ENCODE data around the gene MAU2.

Gene MAU2
- 25.0 to 68.9 (median 46.9) reads per million in 17 experiments for total RNA-seq

DNA sequence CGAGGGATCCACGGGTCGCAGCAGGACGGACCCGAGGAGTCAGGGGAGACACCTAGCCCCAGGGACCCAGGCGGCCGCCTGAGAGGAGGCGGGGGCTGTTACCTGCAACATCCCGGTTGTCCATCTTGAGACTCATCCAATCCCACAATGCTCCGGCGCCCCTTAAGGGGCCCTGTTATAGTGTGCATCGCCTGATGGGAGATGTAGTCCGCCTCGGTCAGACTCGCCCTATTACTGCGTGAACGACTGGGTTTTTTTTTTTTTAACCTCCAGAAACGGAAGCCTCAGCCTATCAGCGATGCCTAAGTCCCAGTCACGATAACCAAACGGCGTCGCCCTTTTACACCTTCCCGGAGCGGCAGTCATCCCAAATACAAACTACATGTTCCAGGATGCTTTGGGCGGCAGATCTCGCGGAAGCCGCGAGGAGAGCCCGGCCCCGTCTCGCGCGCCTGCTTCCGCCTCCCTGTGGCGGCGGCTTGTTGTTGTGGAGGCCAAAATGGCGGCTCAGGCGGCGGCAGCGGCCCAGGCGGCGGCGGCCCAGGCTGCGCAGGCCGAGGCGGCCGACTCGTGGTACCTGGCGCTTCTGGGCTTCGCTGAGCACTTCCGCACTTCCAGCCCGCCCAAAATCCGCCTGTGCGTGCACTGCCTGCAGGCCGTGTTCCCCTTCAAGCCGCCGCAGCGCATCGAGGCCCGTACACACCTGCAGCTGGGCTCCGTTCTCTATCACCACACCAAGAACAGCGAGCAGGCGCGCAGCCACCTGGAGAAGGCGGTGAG lies at the start of gene MAU2, which contains the start of gene SUGP1:
Gene MAU2 (plus strand): TSS at position 469 of the 780 bp plus-strand sequence. CDS start 31 bp downstream, at position 500.
Gene SUGP1 (minus strand): TSS at position 149 of the 780 bp plus-strand sequence. CDS start 13 bp downstream, at position 136.
- peak; percentile 91 to 96 (median 94) for DNase-seq

- DNase-seq: no peak
Observed at GRCh38 chr19:19271828-19272599, 48.6 kb upstream of the MAU2 start.

GRCh38 chr19:19274146-19274545 lies 46.5 kb upstream of the MAU2 start:
- no peak for DNase-seq

DNA sequence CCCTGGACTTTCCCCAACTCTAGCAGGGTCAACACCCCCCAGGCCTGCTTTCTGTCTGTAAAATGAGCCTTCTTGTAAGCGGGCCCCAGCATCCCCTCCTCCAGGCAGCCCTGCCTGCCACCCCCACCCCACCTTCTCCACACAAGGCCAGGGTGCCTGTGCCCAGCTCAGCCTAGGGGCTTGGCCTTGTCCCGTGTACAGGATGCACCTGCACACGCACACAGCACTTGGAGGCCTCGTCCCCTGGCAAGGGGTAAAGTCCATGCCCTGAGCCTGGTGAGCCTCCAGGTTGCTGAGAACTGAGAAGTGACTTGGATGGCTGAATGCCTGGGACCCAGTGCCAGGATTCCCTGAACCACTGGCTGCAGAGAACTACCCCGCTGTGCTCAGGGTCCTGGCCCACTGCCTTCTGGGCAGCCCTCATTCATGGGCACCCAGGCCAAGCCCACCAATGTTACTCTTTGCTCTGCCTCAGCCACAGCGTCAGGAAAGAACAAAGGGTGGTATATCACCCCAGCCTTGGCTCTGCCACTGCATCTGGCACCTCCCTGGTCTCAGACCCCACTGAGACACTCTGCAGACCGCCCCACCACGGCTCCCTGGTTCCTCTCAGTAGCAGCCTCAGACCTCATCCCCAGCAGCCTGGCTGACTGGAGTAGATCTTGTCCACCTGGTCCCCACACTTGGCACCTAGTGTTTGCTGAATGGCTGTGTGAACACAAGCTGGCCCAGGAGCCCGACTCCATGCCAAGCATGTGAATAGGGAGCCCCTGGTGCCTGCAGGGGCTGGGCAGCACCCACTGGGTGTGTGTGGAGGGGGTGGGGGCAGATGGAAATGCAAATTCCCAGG lies 45.7 kb upstream of the MAU2 start:
- DNase-seq: no peak

DNA sequence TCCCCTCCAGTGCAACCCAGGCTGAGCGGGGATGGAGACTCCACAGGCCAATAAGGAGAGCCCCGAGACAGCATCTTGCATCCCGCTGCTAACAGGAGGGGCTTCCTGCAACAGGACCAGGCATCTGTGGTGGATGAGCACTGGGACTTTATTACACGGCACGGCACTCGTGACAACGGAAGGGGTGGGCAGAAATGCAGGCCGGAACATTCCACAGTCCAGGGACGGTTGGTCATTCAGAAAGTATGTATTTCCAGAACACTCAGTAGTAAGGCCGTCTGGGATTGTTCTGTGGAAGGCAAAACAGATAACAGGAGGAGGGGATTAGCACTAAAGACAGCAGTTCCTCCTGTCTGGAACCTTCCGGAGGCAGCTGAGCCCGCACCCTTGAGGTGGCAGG lies 44.2 kb upstream of the MAU2 start:
- DNase-seq: no peak

- DNase-seq: no peak
Observed at GRCh38 chr19:19276851-19277250, 43.8 kb upstream of the MAU2 start.

- no peak for DNase-seq
Observed at GRCh38 chr19:19278315-19278714, 42.3 kb upstream of the MAU2 start.

DNA sequence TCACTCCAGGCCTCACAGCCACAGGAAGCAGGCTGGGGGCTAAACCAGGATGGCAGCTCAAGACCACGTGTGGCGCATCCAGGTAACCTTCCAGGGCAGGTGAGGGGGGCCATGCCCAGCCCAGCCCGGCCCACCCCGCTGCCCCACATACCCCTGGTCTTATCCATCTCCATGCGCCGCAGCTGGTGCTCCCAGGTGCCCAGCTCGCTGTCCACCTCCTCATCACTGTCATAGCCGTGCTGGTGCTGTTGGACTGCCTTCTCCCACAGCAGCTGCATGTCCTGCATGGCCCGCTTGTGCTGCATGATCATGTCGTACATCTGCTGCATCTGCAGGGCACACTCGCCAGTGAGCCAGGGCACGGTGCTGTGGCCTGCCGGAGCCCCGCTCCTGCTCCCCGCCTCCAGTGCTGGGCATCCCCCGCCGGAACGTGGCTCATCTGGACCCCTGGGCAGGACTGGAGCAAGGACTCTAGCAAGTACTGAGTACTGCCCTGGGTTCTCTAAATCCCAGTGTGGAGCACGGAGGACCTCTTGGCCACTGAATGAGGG lies 41.5 kb upstream of the MAU2 start:
- DNase-seq: no peak

DNA sequence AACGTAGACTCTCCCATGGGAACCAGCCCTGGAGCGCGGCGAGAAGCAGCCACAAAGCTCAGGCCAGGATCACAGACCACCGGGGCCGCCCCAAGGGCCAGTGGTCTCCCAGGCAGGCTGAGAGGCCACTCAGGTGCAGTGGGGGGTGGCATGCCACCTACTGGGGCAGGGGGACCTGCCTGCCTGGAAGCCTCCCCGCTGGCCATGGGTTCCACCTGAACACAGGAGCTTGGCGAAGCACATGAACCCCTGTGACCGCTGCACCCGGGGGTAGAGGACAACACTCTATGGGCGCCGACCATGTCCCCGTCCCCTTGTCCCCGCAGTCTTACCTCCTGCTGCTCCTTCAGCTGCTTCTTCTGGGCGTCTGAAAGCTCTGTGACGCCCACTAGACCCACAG lies 40.8 kb upstream of the MAU2 start:
- DNase-seq: no peak

- DNase-seq: no peak
Observed at GRCh38 chr19:19280561-19280960, 40.1 kb upstream of the MAU2 start.

- no peak for DNase-seq
Observed at GRCh38 chr19:19285686-19286085, 34.9 kb upstream of the MAU2 start.

DNA sequence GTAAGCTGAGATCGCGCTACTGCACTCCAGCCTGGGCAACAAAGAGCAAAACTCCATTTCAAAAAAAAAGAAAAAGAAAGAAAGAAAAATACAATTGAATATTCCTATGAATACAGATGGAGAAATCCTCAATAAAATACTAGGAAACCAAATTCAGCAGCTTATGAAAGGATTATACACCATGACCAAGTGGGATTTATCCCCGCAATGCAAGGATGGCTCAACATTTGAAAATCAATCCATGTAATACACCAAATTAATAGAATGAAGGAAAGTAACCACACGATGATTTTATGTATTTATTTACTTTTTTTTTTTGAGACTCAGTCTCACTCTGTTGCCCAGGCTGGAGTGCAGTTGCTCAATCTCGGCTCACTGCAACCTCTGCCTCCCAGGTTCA lies 28.0 kb upstream of the MAU2 start:
- DNase-seq: no peak

- no peak for DNase-seq
Observed at GRCh38 chr19:19294914-19295313, 25.7 kb upstream of the MAU2 start.

GRCh38 chr19:19296953-19297689 lies 23.5 kb upstream of the MAU2 start:
- DNase-seq: no peak

DNA sequence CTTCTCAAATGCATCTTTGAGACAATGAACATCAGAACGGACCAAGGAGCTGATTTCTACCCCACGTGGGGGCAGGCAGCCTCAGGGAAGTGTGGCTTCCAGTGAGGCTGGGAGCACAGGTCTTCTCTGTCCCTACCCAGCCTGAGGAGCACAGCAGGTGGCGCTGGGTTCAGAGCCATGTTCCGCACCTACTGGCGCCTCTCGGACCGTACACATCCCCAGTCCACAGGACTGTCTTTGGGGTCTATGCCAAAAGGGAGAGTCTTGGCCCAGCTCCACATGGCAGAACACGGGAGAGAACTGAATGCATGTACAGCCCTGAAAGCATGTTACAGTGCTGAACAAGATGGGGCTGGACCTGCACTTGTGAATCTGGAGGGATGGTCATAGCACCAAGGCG lies 22.9 kb upstream of the MAU2 start:
- DNase-seq: no peak

DNA sequence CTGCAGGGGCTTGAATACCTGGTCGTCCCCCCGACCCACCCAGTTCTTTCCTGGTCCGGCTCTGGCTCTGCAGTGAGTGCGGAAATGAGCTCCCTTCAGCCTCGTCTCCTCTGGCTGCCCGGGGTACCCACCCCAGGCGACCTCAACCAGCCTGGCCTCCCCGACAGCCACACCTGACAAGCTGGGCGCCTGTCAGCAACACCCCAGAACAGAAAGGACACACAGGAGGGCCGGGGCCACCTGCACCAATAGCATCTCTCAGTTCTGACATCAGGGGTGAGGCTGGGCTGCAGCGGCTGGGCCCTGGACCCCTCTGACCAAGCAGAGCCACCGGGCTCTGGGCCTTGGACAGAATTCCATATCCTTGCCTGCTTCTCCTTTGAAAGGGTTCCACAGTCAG lies 20.0 kb upstream of the MAU2 start:
- DNase-seq: no peak

- DNase-seq: no peak
Observed at GRCh38 chr19:19303411-19303810, 17.2 kb upstream of the MAU2 start.

DNA sequence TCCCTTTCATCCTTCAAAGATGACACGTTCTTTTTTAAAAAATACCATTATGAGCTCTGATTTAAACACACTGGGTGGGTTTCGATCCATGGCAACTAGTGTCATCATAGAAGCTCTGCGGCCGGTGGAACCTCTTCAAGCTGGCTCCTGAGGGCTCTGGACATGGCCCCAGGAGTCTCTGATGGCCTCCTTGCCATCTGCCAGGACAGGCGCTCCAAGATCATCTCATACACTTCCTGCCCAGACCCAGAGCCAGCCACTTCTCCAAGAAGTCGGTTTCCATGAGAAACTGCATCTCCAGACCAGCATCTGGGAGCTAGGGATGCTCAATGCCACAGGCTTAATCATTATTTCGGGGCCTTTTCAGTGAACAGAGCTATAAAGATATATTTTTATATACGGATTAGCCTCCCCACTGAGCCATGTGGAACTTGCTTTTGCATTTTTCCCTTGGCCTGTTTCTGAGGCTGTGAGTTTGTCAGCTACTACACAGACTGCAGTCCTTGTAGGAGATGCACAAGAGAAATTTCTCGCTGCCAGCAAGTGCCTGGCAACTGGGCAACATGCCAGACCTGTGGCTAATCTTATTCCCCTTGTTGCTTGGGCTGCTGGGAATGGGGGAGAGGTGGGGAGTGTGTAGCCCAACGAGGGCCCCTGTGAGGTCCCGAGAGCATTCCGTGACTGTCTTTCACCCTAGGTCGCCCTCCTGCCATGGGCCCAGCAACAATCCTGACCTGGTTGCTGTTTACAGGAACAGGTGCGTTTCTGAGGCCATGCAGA lies 16.3 kb upstream of the MAU2 start:
- no peak for DNase-seq

GRCh38 chr19:19305066-19305465 lies 15.6 kb upstream of the MAU2 start:
- DNase-seq: no peak

- no peak for DNase-seq
Observed at GRCh38 chr19:19305696-19306095, 14.9 kb upstream of the MAU2 start.

GRCh38 chr19:19306191-19306590 lies 14.4 kb upstream of the MAU2 start:
- no peak for DNase-seq

All from suppressor macrophage (primary cell).